GM10266 (cell line): Measurements from ENCODE around the gene SFN.
"Not testable (repeated sequence)": the region's sequence is repeated elsewhere in the genome, so short reads cannot be mapped to it uniquely, and the experiment has no call there.

ENCODE experiments used
- DNase-seq: peaks from one replicate; pipeline ENCODE4 v3.0.0; 2012; ENCODE audit errors: extremely low spot score
- TF ChIP-seq, protein P1 (sequence below): IDR thresholded peaks from 2 replicates; pipeline ENCODE4 v1.5.1; 2012; ENCODE audit warnings: mild to moderate bottlenecking, low read depth; ENCODE audit not compliant: control insufficient read depth, insufficient read depth; ENCODE audit errors: missing control alignments

The SFN gene

GRCh38 chr1:26831546-26832248 is 31.3 kb upstream of the SFN start:
- no peak for DNase-seq
- TF ChIP-seq, protein P1, sequence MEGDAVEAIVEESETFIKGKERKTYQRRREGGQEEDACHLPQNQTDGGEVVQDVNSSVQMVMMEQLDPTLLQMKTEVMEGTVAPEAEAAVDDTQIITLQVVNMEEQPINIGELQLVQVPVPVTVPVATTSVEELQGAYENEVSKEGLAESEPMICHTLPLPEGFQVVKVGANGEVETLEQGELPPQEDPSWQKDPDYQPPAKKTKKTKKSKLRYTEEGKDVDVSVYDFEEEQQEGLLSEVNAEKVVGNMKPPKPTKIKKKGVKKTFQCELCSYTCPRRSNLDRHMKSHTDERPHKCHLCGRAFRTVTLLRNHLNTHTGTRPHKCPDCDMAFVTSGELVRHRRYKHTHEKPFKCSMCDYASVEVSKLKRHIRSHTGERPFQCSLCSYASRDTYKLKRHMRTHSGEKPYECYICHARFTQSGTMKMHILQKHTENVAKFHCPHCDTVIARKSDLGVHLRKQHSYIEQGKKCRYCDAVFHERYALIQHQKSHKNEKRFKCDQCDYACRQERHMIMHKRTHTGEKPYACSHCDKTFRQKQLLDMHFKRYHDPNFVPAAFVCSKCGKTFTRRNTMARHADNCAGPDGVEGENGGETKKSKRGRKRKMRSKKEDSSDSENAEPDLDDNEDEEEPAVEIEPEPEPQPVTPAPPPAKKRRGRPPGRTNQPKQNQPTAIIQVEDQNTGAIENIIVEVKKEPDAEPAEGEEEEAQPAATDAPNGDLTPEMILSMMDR = no peak

GRCh38 chr1:26832249-26832960 is 30.5 kb upstream of the SFN start:
- TF ChIP-seq, protein P1 = no peak
- no peak for DNase-seq

DNA sequence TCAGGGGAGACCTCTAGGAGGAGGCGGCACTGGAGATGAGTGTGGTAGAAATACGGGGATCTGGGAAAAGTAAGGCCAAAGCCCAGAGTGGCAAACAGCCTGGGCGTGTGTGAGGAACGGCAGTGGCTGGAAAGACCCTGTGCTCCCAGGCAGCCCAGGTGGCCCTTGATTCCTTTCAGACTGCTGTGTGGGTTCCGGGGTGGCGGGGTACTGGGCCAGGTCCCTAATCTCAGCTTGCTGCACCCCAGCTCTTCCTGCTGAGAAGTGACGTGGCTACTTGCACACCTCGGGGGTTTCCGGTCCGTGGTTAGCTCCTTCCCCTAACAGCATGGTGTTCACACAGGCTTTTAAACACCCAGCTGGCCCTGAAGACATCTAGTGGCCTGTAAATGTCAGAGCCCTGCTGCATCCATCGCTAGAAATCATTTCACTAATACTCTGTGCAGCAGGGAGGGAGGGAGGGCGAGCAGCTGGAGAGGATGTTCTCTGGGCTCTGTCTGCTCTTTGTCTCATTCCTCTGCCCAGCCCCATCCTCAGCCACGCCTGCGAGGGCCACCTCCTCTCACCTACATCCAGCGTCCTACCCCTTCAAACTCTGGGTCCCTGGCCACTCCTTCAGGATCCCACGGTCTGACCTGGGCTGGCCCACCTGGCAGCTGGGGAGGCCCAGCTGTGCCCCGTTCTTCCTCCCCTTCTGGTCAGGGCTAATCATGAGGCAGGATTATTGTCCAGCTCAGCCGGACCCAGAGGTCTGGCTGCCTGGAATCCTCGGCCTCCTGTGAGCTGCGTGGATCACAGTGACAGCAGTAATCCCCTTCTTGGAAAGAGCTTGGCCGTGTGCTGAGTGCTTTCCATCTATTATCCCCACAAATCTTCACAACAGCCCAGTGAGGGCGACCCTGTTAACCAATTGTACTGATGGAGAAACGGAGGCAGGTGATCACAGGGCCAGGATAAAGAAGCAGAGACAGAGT is 29.2 kb upstream of the SFN start:
- TF ChIP-seq, protein P1 = peak; percentile 50
- DNase-seq = peak; percentile 91

- DNase-seq = not testable (repeated sequence)
Observed at GRCh38 chr1:26837665-26838064, 25.3 kb upstream of the SFN start.

DNA sequence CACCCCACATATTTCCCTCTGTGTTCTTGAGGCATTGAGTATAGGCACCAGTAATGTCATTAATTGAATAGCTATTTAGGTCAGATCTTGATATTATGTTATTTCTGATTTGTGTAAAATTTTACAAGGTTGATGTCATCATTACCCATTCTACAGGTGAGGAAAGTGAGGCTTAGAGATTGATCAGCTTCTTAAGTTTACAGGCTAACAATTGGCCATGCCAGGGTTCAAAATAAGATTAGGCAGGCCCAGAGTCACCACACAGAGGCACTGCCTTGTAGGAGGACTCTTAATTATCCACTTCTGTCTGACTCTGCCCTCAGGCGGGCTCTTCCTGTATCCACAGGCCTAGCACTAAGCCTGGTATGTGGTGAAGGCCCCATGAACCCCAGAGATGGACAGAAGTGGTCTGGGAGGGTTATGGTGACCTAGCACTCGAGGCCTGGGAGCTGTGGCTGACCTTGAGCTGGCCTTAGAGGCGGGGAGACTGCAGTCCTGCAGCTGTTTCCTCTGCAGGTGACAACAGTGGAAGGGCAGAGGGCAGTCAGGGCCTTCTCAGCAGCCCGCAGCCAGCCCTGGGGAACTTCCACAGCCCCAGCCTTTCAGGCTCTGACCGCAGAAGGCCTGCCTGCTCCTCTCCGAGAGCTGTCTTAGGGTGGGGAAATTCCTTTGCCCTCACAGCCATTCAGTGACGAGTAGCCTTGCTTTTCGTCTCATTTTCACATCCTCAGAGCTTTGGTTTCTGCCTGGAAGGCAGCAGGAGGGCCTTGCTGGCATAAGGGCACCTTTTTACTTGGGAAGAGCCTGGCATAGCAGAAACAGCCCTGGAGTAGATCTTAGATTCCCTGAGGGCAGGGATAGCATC is 24.2 kb upstream of the SFN start:
- peak; percentile 84 for DNase-seq
- TF ChIP-seq, protein P1 = peak; percentile 14

DNA sequence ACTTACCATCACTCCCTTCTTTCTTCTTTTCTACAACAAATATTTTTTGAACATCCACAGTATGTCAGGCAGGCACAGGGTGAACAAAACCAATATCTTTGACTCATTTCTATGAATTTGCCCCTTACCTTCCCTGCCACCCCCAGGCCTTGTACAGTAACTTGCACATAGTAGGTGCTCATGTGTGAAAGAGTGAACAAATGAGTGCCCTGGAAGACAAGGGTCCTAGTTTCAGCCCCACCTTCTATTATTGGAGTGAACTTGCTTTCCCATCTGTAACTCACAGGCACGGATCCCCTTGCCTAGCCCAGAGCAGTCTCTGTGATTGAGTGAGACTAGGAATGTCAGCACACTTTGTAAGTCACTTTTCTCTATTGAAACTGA is 23.6 kb upstream of the SFN start:
- TF ChIP-seq, protein P1 = no peak
- no peak for DNase-seq

- TF ChIP-seq, protein P1 = no peak
Observed at GRCh38 chr1:26839779-26840178, 23.2 kb upstream of the SFN start.

More at GRCh38 chr1:26839779-26840178, 23.2 kb upstream of the SFN start:
- DNase-seq = no peak
